H7 (cell line): ENCODE measurements around the gene SLC6A20. TPM values are rescaled to one million over a fixed set of nuclear protein-coding genes. Genes with fewer than 3 reads are reported as not detected.

Experiments
- DNase-seq: peaks from one replicate; pipeline ENCODE4 v3.0.0; 2012
- H3K27me3 ChIP-seq: 2 replicates; pipeline ENCODE4 v1.6.0; 2011; ENCODE audit warnings: mild to moderate bottlenecking, low read length; ENCODE audit not compliant: control insufficient read depth, insufficient read depth
- H3K36me3 ChIP-seq: replicated peaks from 2 replicates; pipeline ENCODE4 v1.5.1; 2011; ENCODE audit warnings: low read length; ENCODE audit not compliant: control insufficient read depth, insufficient read depth
- H3K4me3 ChIP-seq: 2 replicates; pipeline ENCODE4 v1.5.1; 2011; ENCODE audit warnings: low read depth, mild to moderate bottlenecking, control low read depth, low read length, moderate library complexity; ENCODE audit not compliant: insufficient read depth
- total RNA-seq: library from RNA; depleted of rRNA; stranded (reverse); fragments of >200 nt; shearing (Covaris generic); gene quantifications from 2 replicates; pipeline ENCODE4 v1.2.3, GENCODE V29; 2014; rRNA removed

Gene SLC6A20
- 0.10 and 0.37 TPM in 2 replicates for total RNA-seq

- DNase-seq, result peak; percentile 84
- H3K27me3 ChIP-seq, result peaks cover 43% of the 10 kb centered on the region
These were observed at the start of gene SLC6A20 for GRCh38 chr3:45795882-45796765. Gene SLC6A20 (minus strand): TSS chr3:45796536. CDS start chr3:45796419, 117 bp downstream.

GRCh38 chr3:45844616-45845015 lies 48.3 kb upstream of the SLC6A20 start:
- no peaks in the 10 kb centered on the region for H3K36me3 ChIP-seq
- no peak overlapping the region for H3K4me3 ChIP-seq
- peaks cover 24% of the 10 kb centered on the region for H3K27me3 ChIP-seq
- DNase-seq, result no peak

More at GRCh38 chr3:45795882-45796765, at the start of gene SLC6A20:
- peak within 1 kb of the TSS; percentile 65 for H3K4me3 ChIP-seq
- no peaks in the 10 kb centered on the region for H3K36me3 ChIP-seq

GRCh38 chr3:45842851-45843625 lies 46.7 kb upstream of the SLC6A20 start:
- Histone ChIP-seq H3K36me3 (no peaks in the 10 kb centered on the region), H3K4me3 (no peak overlapping the region), H3K27me3 (peaks cover 17% of the 10 kb centered on the region)
- no peak for DNase-seq

GRCh38 chr3:45841757-45842491 lies 45.6 kb upstream of the SLC6A20 start, which contains the start of gene LZTFL1:
Gene LZTFL1 (minus strand): TSS chr3:45842119. CDS start chr3:45841991, 128 bp downstream.
- no peaks in the 10 kb centered on the region for H3K36me3 ChIP-seq
- H3K27me3 ChIP-seq, result peaks cover 9% of the 10 kb centered on the region; the same call in 1 of the 2 replicates
- H3K4me3 ChIP-seq, result peak within 1 kb of the TSS; percentile 65
- DNase-seq, result peak; percentile 90

GRCh38 chr3:45841420-45841756 lies 45.1 kb upstream of the SLC6A20 start:
- DNase-seq, result no peak
- peak overlapping the region; percentile 65 for H3K4me3 ChIP-seq
- peaks cover 6% of the 10 kb centered on the region; the same call in 1 of the 2 replicates for H3K27me3 ChIP-seq
- H3K36me3 ChIP-seq, result no peaks in the 10 kb centered on the region

- DNase-seq, result no peak
- peaks cover 2% of the 10 kb centered on the region; the same call in 1 of the 2 replicates for H3K27me3 ChIP-seq
- H3K36me3 ChIP-seq, result no peaks in the 10 kb centered on the region
- H3K4me3 ChIP-seq, result no peak overlapping the region
These were observed 42.1 kb upstream of the SLC6A20 start for GRCh38 chr3:45838466-45838865.

- no peaks in the 10 kb centered on the region; the same call in 1 of the 2 replicates for H3K36me3 ChIP-seq
These were observed 36.4 kb upstream of the SLC6A20 start for GRCh38 chr3:45832699-45833098.

GRCh38 chr3:45830121-45830520 lies 33.8 kb upstream of the SLC6A20 start:
- Histone ChIP-seq H3K36me3 (no peaks in the 10 kb centered on the region; the same call in 1 of the 2 replicates), H3K27me3 (no peaks in the 10 kb centered on the region), H3K4me3 (no peak overlapping the region)
- no peak for DNase-seq

More at GRCh38 chr3:45832699-45833098, 36.4 kb upstream of the SLC6A20 start:
- H3K27me3 ChIP-seq, result no peaks in the 10 kb centered on the region
- DNase-seq, result peak; percentile 51
- no peak overlapping the region for H3K4me3 ChIP-seq

- Histone ChIP-seq H3K36me3 (no peaks in the 10 kb centered on the region; the same call in 1 of the 2 replicates), H3K4me3 (no peak overlapping the region), H3K27me3 (no peaks in the 10 kb centered on the region)
- no peak for DNase-seq
These were observed 30.6 kb upstream of the SLC6A20 start for GRCh38 chr3:45826908-45827307.

GRCh38 chr3:45826321-45826720 lies 30.0 kb upstream of the SLC6A20 start:
- no peak for DNase-seq
- H3K36me3 ChIP-seq, result no peaks in the 10 kb centered on the region; the same call in 1 of the 2 replicates
- H3K27me3 ChIP-seq, result no peaks in the 10 kb centered on the region
- no peak overlapping the region for H3K4me3 ChIP-seq

GRCh38 chr3:45821127-45821526 lies 24.8 kb upstream of the SLC6A20 start:
- H3K36me3 ChIP-seq, result no peaks in the 10 kb centered on the region
- no peak overlapping the region for H3K4me3 ChIP-seq
- H3K27me3 ChIP-seq, result no peaks in the 10 kb centered on the region
- DNase-seq, result no peak

GRCh38 chr3:45819543-45819942 lies 23.2 kb upstream of the SLC6A20 start:
- no peak overlapping the region for H3K4me3 ChIP-seq
- H3K27me3 ChIP-seq, result no peaks in the 10 kb centered on the region
- no peak for DNase-seq
- H3K36me3 ChIP-seq, result no peaks in the 10 kb centered on the region

- DNase-seq, result no peak
- no peak overlapping the region for H3K4me3 ChIP-seq
- no peaks in the 10 kb centered on the region for H3K27me3 ChIP-seq
- H3K36me3 ChIP-seq, result no peaks in the 10 kb centered on the region
These were observed 21.6 kb upstream of the SLC6A20 start for GRCh38 chr3:45817831-45818522.

GRCh38 chr3:45816544-45816943 lies 20.2 kb upstream of the SLC6A20 start:
- Histone ChIP-seq H3K4me3 (no peak overlapping the region), H3K27me3 (no peaks in the 10 kb centered on the region), H3K36me3 (no peaks in the 10 kb centered on the region)
- no peak for DNase-seq
